Cardiac muscle cell (in vitro differentiated cells and primary cell): ENCODE results near the gene EVI5L. TPM values are rescaled to one million over a fixed set of nuclear protein-coding genes. Genes with fewer than 3 reads are reported as not detected.
A peak's percentile ranks its signal among the peaks of the same experiment; 100 is the strongest.

Source experiments
- DNase-seq, 2 donors: peaks; one replicate each; pipeline versions ENCODE4 v3.0.0 to v3.0.0-alpha.2; 2010 to 2017; ENCODE audit warnings: low read depth in 1 of 2, low spot score in 1 of 2
- H3K27ac ChIP-seq: fragments of 200-600 bp; sonication (generic); 2 replicates; pipeline ENCODE4 v1.5.1; 2016
- H3K27me3 ChIP-seq: fragments of 200-600 bp; sonication (generic); 2 replicates; pipeline ENCODE4 v1.6.0; 2016; ENCODE audit warnings: control low read depth
- H3K36me3 ChIP-seq: fragments of 200-600 bp; sonication (generic); 2 replicates; pipeline ENCODE4 v1.5.1; 2016; ENCODE audit warnings: control low read depth
- H3K4me1 ChIP-seq: fragments of 200-600 bp; sonication (generic); 2 replicates; pipeline ENCODE4 v1.8.1; 2017; ENCODE audit warnings: low read depth, mild to moderate bottlenecking, mixed run types
- H3K4me3 ChIP-seq: fragments of 200-600 bp; sonication (generic); 2 replicates; pipeline ENCODE4 v1.5.1; 2016; ENCODE audit warnings: mild to moderate bottlenecking
- H3K9me3 ChIP-seq: fragments of 200-600 bp; sonication (generic); 2 replicates; pipeline ENCODE4 v1.5.1; 2017; ENCODE audit warnings: low read depth, mild to moderate bottlenecking, control low read depth
- CTCF ChIP-seq: IDR thresholded peaks from 2 replicates; pipeline ENCODE4 v1.5.1; 2012; ENCODE audit warnings: low read depth, mild to moderate bottlenecking, low read length
- polyA plus RNA-seq: library from polyadenylated mRNA; unstranded; fragments of >200 nt; fragmentation: Nextera tagmentation; extraction: Ambion mirVana; gene quantifications from 2 replicates; pipeline ENCODE4 v1.2.1, GENCODE V29; 2016
- total RNA-seq: library from RNA; depleted of rRNA; stranded (reverse); fragments of >200 nt; gene quantifications from 2 replicates; pipeline ENCODE4 v1.2.3, GENCODE V29; 2016

Gene EVI5L
- total and polyA plus RNA-seq, 2 experiments from 2014 or later = 29.1 to 41.9 TPM

GRCh38 chr19:7869910-7870511 lies 40.0 kb downstream of the EVI5L start:
- no peak for TF ChIP-seq CTCF
- Histone ChIP-seq H3K9me3 (no peaks in the 10 kb centered on the region), H3K27me3 (peaks cover 31% of the 10 kb centered on the region), H3K4me3 (peak overlapping the region; percentile 40), H3K4me1 (peaks cover 6% of the 10 kb centered on the region), H3K27ac (peak overlapping the region; percentile 78), H3K36me3 (no peaks in the 10 kb centered on the region)
- DNase-seq = peak in 1 of 2 donors; percentile 91

- Histone ChIP-seq H3K27ac (peak overlapping the region; percentile 85), H3K36me3 (no peaks in the 10 kb centered on the region), H3K4me1 (peaks cover 6% of the 10 kb centered on the region), H3K4me3 (no peak overlapping the region), H3K9me3 (no peaks in the 10 kb centered on the region), H3K27me3 (peaks cover 24% of the 10 kb centered on the region)
- DNase-seq = peak; percentile 22 to 91
- TF ChIP-seq CTCF = no peak
Measured at GRCh38 chr19:7870571-7871436, 40.8 kb downstream of the EVI5L start.

GRCh38 chr19:7871437-7872305 lies 41.7 kb downstream of the EVI5L start:
- no peaks in the 10 kb centered on the region for H3K36me3 ChIP-seq

GRCh38 chr19:7872306-7873204 lies 42.5 kb downstream of the EVI5L start:
- H3K4me1 ChIP-seq = peaks cover 6% of the 10 kb centered on the region
- H3K27me3 ChIP-seq = peaks cover 17% of the 10 kb centered on the region
- H3K4me3 ChIP-seq = no peak overlapping the region
- no peak overlapping the region for H3K27ac ChIP-seq
- TF ChIP-seq CTCF = no peak
- no peaks in the 10 kb centered on the region for H3K36me3 ChIP-seq
- DNase-seq = no peak
- H3K9me3 ChIP-seq = no peaks in the 10 kb centered on the region

More at GRCh38 chr19:7871437-7872305, 41.7 kb downstream of the EVI5L start:
- H3K4me1 ChIP-seq = peaks cover 6% of the 10 kb centered on the region
- H3K4me3 ChIP-seq = peak overlapping the region; percentile 20
- no peak for TF ChIP-seq CTCF
- H3K27me3 ChIP-seq = peaks cover 23% of the 10 kb centered on the region
- peak overlapping the region; percentile 85 for H3K27ac ChIP-seq
- DNase-seq = peak; percentile 96 to 98
- no peaks in the 10 kb centered on the region for H3K9me3 ChIP-seq
